Smooth muscle cell of the brain vasculature (primary cell): ENCODE results near the gene DYNC1I1.

Experiments
- DNase-seq: peaks from one replicate; pipeline ENCODE4 v3.0.0-alpha.2; 2012; ENCODE audit warnings: low read depth, low spot score

DYNC1I1 gene

GRCh38 chr7:95793658-95794057 is 21.3 kb downstream of the DYNC1I1 start:
- no peak for DNase-seq

DNA sequence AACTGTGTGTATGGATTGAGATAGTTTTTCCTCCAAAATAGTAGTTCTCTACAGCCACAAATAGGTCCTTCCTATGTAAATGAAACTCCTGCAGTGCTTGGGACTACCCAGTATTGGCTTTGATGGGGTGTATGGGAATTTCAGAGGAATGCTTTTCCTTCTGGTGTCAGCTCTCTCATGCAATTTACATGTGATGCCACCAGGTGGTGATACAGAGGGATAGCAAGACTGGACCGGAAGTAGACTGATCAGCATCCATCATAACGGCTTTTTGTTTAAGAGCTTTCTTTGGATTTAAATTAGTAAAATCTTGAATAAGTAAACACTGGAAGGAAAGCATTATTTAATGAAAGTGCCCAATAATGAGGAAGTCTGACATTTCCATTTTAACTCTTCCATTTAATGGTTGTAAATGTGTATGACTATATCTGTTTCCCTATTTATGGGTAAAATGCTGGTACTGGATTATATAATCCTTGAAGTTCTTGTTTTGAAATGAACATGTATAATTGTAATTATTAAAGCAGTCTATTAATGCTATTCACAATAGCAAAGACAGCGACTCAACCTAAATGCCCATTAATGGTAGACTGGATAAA is 22.7 kb downstream of the DYNC1I1 start:
- DNase-seq = no peak

- DNase-seq = no peak
Observed at GRCh38 chr7:95796617-95797016, 24.3 kb downstream of the DYNC1I1 start.

DNA sequence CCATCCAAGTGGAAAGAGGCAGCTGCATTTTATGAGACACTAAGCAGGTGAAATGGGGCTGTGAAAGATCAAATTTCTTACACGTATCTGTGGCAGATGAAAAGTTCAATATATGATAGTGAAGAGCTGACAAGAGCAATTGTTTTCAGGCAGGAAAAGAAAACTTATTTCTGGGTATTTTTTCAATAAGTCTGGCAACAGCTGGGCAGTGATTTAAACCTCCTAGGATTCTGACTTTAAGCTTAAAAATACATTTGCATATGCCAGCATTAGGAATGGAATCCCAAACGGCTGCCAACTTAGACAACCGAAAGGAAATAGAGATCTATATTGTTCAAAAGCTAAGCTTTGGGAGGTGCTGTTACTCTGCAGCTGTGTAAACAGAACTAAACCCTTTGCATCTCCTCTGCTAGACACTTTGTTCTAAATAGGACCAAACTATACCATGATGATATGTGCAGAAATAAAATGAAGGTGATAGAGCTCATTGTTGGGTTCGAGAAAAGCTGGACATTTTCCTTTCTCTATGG is 26.1 kb downstream of the DYNC1I1 start:
- DNase-seq = peak; percentile 54

DNA sequence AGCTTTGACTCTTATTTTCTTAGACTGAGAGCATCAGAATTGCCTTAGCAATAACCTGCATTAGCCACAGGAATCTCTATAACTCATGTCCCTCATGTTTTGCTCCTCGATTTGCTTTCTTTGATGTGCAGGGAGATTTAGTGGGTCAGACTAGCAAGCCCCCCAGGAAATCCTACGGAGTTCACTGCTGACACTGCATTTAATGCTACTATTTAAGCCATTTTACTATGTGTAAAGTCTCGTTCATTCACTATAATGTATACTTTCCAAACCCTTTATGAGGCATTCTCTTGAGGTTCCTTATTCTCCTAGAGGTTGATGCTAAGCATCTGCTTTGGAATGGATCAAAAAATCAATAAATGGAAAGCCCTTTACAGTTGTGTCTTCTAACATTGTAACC is 28.4 kb downstream of the DYNC1I1 start:
- no peak for DNase-seq

DNA sequence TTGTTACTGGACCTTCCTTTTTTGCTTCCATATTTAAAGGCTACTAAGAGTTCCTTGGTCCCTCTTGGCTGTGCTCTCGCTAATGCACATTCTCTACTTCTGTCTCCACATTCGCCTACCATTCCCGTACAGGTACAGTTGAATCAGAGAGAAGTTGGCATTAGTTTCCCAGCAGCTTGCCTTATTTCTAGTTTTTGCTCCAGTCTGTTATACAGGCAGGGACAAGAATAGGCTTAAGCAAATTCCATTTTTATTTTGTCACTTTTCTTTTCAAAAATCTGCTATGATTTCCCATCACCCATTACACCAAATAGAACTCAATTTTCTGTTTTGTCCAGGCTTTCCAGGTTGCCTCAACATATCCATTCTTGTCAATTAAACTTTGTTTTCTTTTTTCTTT is 29.9 kb downstream of the DYNC1I1 start:
- no peak for DNase-seq

DNA sequence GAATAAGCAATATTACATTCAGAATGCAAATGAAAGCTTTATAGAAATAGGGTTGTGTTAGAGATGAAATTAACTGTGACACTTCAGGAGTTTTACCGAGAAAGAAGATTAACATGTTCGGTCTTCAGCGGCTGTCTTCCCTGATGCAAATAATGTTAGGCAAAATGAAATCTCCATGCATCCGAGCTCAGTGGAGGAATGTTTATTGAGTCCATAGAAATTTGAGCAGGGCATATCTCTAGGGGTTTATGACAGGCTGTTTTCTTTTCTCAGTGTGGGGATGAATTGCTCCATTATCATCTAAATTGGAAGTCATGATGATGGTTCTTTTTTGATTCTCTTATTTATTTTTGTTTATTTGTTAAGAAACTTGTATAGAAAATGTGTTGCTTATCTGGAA is 31.7 kb downstream of the DYNC1I1 start:
- DNase-seq = no peak

- no peak for DNase-seq
Observed at GRCh38 chr7:95805909-95806308, 33.6 kb downstream of the DYNC1I1 start.

- no peak for DNase-seq
Observed at GRCh38 chr7:95808396-95808795, 36.0 kb downstream of the DYNC1I1 start.

- DNase-seq = no peak
Observed at GRCh38 chr7:95811846-95812445, 39.6 kb downstream of the DYNC1I1 start.

- no peak for DNase-seq
Observed at GRCh38 chr7:95814721-95815120, 42.4 kb downstream of the DYNC1I1 start.

GRCh38 chr7:95817866-95818640 is 45.7 kb downstream of the DYNC1I1 start:
- DNase-seq = no peak

- no peak for DNase-seq
Observed at GRCh38 chr7:95820778-95821177, 48.4 kb downstream of the DYNC1I1 start.

GRCh38 chr7:95822717-95823116 is 50.4 kb downstream of the DYNC1I1 start:
- DNase-seq = no peak

GRCh38 chr7:95824616-95825015 is 52.3 kb downstream of the DYNC1I1 start:
- no peak for DNase-seq

GRCh38 chr7:95828824-95829790 is 56.8 kb downstream of the DYNC1I1 start:
- no peak for DNase-seq

GRCh38 chr7:95840953-95841950 is 68.9 kb downstream of the DYNC1I1 start:
- DNase-seq = no peak

GRCh38 chr7:95843286-95843685 is 70.9 kb downstream of the DYNC1I1 start:
- DNase-seq = no peak

DNA sequence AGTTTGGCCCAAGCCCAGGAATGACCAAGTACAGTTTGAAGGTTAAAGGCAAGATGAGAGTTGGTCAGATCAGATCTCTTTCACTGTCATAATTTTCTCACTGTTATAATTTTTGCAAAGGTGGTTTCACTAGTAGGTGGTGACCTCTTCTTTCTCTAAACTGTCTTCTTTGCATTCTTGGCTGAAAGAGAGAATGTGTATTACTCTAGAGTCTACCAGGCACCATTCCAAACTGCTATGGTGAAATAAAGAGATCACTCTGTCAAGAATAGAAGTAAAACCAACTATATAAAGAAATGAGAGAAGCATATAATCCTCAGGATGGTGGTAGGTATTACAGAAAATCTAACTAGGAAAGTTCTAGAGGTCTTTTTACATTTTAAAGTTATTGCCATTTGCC is 72.7 kb downstream of the DYNC1I1 start:
- DNase-seq = no peak

DNA sequence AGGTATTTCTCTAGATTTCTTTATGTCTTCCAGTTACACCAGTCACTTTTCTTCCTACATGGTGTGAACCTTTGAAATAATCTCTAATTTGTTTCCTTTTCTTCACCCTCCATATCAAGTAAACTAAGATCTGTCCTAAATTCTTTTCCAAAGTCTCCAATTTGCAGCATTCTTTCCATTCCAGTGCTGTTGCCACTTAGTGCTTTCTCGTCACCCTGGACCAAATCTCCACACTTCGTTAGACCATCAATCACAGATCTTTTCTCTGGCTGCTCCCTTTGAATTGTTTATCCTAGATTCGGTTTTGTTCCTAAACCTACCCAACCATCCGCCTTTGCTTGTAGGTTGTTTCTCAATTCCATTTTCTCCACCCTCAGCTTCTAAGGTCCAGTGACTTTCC is 74.7 kb downstream of the DYNC1I1 start:
- DNase-seq = no peak
